Caki2 (cell line): ENCODE measurements around the gene FLT1. TPM values are rescaled to one million over a fixed set of nuclear protein-coding genes. Genes with fewer than 3 reads are reported as not detected.

Experiments used
- DNase-seq: peaks from one replicate; pipeline ENCODE4 v3.0.0-alpha.2; 2015; ENCODE audit warnings: low read depth
- in situ Hi-C: cut with HindIII; loops from 2 replicates; pipeline ENCODE4 v1.10.0; 2016; ENCODE audit warnings: low sequenced_read_pairs, low pct_unique_long_range_greater_than_20kb, mixed read lengths
- total RNA-seq: library from RNA; depleted of rRNA; stranded (reverse); fragments of >200 nt; shearing (Covaris generic); gene quantifications from 2 replicates; pipeline ENCODE4 v1.2.3, GENCODE V29; 2014; ENCODE audit warnings: low replicate concordance

FLT1 gene
- total RNA-seq, 1 experiment from 2014 or later: not detected

DNA sequence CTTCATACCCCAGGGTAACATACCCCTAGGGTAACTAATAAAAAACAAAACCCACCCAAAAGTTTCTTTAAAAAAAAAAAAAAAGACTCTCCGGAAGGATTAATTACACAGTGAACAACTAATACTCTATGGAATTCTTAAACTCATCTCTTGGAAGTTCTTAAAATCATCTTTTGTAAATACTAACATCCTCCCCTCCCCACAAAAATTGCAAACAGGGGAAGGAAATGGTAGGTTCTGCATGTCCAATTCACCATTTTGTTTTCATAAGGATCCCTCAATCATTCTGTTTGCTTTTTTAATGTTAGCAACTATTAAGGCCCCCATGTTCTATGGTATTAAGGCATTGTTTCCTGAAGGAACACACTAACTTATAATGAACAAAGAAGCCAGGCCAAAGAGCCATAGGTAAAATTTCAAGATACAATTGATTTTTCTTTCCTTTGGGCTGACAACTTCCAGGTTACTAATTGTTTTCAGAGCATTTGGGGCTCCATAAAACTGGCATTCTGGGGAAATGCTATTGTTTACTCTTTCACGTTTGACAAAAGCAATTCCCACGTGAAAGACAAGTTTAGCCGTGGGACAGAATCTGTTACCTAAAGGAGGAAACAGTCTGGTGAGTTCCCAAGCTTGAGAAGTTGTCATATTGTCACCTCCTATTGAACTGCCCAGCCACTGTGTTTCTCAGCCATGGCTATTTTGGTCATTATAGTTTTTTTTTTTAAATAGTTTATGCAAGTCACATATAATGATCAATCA, 107.0 kb downstream of the FLT1 start:
- DNase-seq: no peak
- in situ Hi-C loops: no loop called here

DNA sequence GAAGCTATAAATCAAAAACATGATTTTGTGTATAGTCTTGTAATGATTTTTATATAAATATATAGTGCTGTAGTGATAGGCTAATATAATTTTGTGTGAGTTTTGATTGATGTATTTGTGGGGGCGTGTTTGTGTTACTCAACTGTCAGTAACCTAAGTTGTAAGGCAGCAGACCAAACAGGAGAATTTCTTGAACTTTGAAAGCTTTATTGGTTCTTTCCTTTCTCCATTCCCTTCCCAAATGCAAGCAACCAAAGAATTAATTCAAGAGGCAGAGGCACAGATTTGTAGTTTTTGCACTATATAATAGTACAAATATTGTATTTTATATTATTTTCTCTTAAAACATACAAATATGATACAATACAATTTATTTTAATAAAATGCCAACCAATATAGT, 109.6 kb downstream of the FLT1 start:
- in situ Hi-C loops: no loop called here

GRCh38 chr13:28384789-28385188, 110.1 kb downstream of the FLT1 start:
- in situ Hi-C loops: no loop called here

More for the DNA sequence above, 109.6 kb downstream of the FLT1 start:
- no peak for DNase-seq

DNA sequence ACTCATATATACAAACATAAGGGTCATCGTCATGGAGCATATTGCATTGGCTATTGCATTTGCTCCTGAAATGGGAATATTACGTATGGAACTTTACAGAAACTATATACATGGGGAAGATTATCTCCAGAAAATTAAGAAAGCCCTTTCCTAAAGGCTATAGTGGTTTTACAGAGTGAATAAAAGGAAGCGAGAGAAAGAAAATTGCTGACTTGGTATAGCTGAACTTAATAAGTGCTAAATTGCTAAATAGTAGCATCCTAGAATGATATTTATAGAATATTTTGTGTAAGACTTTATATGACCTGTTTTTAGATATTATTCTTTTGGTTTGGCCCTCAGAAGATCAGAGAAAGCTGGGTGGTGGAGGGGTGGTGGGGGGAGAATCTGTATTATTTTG, 114.6 kb downstream of the FLT1 start:
- no peak for DNase-seq
- in situ Hi-C loops: no loop called here

More at GRCh38 chr13:28384789-28385188, 110.1 kb downstream of the FLT1 start:
- DNase-seq: no peak

DNA sequence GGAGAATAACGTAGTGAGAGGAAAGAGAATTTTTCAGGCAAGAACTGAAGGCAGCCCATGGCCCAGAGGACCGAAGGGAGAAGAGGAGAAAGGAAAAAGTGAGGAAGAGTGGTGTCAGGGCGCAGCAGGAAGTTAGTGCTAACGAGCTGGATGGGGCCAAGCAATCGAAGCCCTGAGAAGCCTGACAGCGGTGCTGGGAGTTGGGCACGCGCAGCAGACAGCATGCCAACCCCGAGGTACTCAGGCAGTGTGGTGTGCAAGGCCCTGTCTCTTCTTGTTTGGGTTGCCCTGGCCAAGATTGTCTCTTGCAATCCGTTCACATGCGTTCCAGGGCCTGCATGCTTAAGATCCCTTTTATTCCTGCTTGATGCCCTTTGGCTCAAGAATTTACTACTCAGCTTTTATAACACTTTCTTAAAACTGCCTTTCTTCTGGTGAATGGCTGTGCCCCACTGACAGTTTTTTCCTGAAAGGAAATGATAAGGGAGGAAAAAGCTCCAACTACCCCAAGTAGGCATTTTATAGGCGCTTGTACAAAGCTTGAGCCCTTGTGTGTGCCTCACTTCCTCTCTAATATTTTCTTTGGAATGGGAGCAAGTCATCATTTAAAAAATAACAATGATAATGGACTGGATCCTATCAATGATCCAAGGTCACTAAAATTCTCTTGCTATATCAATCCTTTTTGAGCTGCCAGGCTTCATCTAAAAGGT, 115.4 kb downstream of the FLT1 start:
- in situ Hi-C loops: no loop called here
- no peak for DNase-seq

- in situ Hi-C loops: no loop called here
- DNase-seq: no peak
Observed at GRCh38 chr13:28376604-28377003, 118.3 kb downstream of the FLT1 start.

DNA sequence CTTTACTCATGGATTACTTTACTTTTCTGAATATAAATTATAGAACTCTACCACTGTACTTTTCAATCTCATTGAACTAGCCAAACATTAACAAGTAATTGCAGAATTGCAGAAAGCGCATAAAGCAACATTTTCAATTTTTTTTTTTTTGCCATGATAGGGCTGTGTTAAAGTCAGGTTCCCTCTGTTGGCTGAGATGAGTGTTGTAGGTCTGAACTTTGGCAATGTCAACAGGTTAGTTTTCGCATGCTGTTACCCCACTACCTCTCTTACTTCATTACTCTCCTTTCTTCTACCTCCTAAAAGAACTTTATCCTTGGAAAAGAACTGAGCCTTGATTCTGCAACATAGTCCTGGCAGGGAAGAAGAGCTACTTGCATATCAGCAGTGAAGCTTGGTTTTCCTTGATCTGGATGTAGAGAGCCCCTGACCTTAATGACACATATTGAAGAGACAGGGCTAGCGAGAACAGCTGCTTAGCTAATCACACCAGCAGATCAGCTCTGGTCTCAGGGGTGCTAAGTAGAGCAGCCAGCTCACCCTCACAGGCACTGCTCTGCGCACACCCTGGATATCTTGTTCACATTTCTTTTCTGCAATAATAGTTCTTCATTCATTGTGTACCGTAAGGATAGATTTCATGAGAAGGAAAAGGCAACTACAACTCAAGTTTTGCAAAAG, 119.5 kb downstream of the FLT1 start:
- in situ Hi-C loops: no loop called here
- no peak for DNase-seq

- no peak for DNase-seq
- in situ Hi-C loops: no loop called here
Observed at GRCh38 chr13:28373810-28374209, 121.1 kb downstream of the FLT1 start.

DNA sequence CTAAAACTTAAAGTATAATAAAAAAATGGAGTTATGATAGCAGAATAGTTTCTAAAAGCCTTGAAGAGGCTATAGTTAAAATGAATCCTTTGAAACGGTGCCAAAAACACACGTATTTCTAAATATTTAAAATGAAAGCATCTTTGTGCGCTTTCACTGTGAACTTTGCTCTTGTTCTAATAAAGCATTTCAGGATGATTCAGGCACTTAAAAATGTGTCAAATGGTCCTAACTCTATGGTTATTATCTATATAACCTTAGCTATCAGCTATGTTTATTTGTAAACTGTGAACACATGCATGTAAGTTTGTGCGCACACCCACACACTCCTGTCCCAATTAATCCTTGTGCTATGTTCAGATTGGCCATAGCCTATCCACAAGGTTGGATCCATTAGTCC, 124.5 kb downstream of the FLT1 start:
- in situ Hi-C loops: no loop called here
- DNase-seq: no peak

DNA sequence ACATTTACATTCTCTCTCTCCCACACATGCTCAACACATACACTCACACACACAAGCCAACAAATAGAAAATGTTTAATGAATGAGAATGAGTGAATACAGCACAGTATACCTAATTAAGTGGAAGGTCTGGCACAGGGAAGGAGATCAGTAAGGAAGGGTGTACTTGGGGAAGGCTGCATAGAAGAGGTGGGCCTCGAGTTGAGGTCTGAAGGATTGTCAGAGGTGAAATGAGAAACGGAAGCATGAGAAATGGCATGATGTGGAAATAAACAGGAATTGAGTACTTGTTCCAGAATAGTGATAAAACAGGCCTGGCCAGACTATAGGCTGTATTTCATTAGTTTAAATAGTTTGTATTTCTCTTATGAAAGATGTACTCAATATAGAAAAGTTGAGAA, 136.2 kb downstream of the FLT1 start:
- DNase-seq: no peak
- in situ Hi-C loops: no loop called here

GRCh38 chr13:28357911-28358433, 137.0 kb downstream of the FLT1 start:
- in situ Hi-C loops: no loop called here
- DNase-seq: no peak

DNA sequence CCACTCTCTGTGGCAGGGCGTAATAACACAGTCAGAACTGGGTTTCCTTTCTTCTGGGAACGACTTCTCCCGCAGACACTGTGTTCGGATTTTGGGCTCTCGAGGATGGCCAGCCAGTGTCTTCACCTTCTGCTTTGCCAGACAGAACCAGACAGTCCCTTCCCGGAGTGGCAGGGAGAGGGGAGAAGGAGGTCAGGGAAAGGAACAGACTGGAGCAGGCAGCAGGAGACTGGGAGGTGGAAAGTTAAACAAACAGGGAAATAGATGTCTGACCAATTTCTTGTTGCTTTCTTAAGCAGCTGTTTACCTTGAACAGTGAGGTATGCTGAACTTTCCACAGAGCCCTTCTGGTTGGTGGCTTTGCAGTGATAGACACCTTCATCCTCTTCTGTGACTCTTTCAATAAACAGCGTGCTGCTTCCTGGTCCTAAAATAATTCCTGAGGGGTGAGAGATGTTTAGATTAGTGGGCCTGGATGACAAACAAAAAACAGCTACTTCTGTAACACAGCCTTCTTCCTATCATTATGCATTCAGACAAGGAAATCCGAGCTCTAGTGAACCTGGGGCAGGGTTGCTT, 137.6 kb downstream of the FLT1 start:
- DNase-seq: no peak
- in situ Hi-C loops: no loop called here

DNA sequence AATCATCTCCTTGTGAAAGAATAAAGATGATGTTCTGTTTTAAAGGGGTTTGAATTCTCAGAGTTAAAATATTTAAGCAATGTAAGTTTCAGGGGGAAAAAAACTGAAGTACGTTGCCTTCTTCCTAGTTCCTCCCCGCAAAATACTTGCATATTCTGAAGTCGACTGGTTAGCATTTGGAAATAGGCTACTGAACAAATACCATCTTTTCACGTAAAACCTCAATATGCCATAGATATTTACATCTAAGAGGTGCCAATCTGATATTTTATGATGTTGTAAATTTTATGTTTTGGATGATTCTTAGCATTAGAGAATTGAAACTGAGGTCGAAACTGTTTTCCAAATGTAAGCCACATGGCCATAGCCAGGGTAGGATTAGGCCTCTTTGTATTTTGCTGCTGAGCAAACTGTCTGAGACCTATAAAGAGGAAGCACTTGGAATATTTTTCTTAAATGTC, 138.3 kb downstream of the FLT1 start:
- in situ Hi-C loops: no loop called here
- DNase-seq: no peak

DNA sequence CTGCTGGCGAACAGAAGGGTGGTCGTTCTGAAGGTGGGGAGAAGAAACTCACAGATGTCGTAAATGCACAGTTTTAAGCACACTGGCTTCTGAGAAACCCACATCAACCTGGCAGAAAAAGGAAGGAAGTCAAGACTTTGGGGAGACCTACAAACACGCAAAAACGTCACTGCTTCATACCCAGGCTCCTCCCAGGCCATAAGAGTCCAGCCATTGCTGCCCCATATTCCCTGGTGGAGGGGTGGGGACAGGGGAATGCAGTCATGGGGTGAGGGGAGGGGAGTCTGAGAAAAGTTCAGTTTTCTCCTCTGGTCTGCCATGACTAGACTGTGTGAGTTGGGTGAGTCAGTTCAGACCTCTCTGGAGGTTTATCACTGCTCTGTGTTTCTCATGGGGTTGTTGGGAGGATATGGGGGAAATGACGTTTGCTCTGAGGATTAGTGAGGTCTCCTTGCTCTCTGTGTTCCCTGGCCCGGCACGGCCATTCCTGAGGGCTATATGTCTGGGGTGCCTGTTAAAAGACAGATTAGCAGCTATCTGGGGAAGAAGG, 139.0 kb downstream of the FLT1 start:
- in situ Hi-C loops: no loop called here
- DNase-seq: no peak

- in situ Hi-C loops: no loop called here
Observed at GRCh38 chr13:28355046-28355821, 139.7 kb downstream of the FLT1 start.

DNA sequence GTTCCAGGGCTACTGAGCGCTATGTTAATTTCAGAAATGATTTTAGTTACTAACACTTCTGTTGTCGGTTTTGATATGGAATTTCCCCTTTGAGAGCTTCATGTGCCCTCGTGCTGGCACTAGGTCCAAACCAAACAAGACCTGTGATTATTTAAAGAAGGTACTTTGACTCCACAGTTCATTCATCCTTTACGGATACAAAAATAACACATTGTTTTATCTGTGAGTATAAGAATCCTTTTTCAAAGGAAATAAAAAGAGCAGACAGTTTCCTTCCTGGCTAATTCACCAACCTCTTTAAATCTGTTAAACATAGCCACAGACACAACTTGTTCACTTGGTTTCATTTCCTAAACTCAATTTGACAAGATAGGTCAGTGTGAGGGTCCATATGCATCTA, 141.2 kb downstream of the FLT1 start:
- in situ Hi-C loops: no loop called here
- DNase-seq: no peak

More at GRCh38 chr13:28355046-28355821, 139.7 kb downstream of the FLT1 start:
- DNase-seq: no peak

DNA sequence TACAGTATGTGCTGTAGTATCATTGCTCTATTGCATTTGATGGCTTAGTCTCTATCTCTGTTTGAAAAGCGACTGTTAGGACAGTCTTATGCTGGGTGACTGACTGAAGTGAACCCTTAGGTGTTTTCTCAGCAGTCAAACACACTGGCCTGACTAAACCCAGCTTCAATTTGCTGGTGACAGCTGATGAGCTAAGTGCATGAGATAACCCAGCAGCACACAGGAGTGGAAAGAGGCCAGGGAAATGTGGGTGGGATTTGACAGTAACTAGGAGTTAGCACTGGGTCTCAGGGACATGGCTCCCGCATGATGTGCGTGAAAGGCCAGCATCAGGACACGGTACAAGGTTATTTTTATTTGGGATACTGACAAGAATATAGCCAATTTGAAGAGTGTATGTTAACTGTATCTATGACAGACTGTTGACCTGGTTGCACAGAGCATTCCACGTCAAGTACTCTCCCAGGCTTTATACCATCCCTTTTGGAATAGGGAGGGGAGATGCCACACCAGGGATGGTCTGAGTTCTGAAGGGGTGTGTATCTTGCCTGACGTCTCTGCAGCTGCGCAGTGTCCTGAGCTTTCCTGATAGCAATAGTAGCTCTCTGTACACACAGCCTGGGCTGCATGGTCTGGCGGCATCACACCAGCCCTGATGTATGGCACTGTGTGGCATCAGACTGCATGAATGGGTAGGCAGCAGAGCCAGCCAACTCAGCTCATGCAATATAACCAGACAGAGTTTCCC, 144.8 kb downstream of the FLT1 start:
- DNase-seq: no peak
- in situ Hi-C loops: no loop called here
